ENCODE data around the gene RNF144A. TPM values are rescaled to one million over a fixed set of nuclear protein-coding genes. Genes with fewer than 3 reads are reported as not detected.
A peak's percentile ranks its signal among the peaks of the same experiment; 100 is the strongest.

Gene RNF144A
- polyA plus RNA-seq, 3 donors, result 0.30 to 0.68 (median 0.48) TPM

- Mint-ChIP-seq H3K27me3 (ENCODE audit: low read depth in 3 of 3) (no peaks in the 10 kb centered on the region), H3K27ac (no peak overlapping the region), H3K4me3 (no peak overlapping the region), H3K9me3 (peaks cover 0 to 1% (median 0%) of the 10 kb centered on the region in 7 donors), H3K36me3 (peaks cover 25 to 32% of the 10 kb centered on the region in 2 donors), H3K4me1 (peaks cover 23% of the 10 kb centered on the region)
- Histone ChIP-seq H3K4me3 (replicated peaks in 1 of 3; ENCODE audit: low read depth in 2 of 3, low read length in 3 of 3) (no peak overlapping the region), H3K9me3 (replicated peaks in 1 of 2; ENCODE audit: control insufficient read depth in 1 of 2, insufficient read depth in 1 of 2, low read length in 2 of 2) (no peaks in the 10 kb centered on the region), H2AFZ (ENCODE audit: insufficient read depth, low read depth, low read length, poor library complexity, severe bottlenecking) (peak overlapping the region; percentile 64), H3K9ac (ENCODE audit: insufficient read depth, low read length, poor library complexity, severe bottlenecking) (no peak overlapping the region), H3K27ac (ENCODE audit: low read depth in 1 of 2, low read length in 2 of 2) (no peak overlapping the region), H3K4me2 (replicated peaks; ENCODE audit: extremely low read depth, low read length, poor library complexity, severe bottlenecking) (no peak overlapping the region), H3K27me3 (ENCODE audit: control insufficient read depth in 2 of 2, insufficient read depth in 2 of 2, low read length in 2 of 2) (no peaks in the 10 kb centered on the region), H4K20me1 (ENCODE audit: insufficient read depth, low read length) (no peaks in the 10 kb centered on the region), H3K79me2 (ENCODE audit: insufficient read depth, low read length) (no peaks in the 10 kb centered on the region), H3K4me1 (ENCODE audit: control insufficient read depth in 1 of 2, insufficient read depth in 2 of 2, low read length in 2 of 2) (peaks cover 12 to 14% of the 10 kb centered on the region in 2 donors), H3K36me3 (replicated peaks in 1 of 2; ENCODE audit: control insufficient read depth in 1 of 2, insufficient read depth in 2 of 2, low read length in 2 of 2) (peaks cover 0 to 5% of the 10 kb centered on the region in 2 donors)
- no peak for DNase-seq
- no peak for TF ChIP-seq CTCF (IDR thresholded peaks at IDR 0.05)
- intact Hi-C loops (cut with micrococcal nuclease), result no loop called here
Observed at GRCh38 chr2:6945821-6946220, 28.6 kb downstream of the RNF144A start.

GRCh38 chr2:6946722-6947121 lies 29.5 kb downstream of the RNF144A start:
- Histone ChIP-seq H3K9me3 (replicated peaks in 1 of 2; ENCODE audit: control insufficient read depth in 1 of 2, insufficient read depth in 1 of 2, low read length in 2 of 2) (no peaks in the 10 kb centered on the region), H3K27me3 (ENCODE audit: control insufficient read depth in 2 of 2, insufficient read depth in 2 of 2, low read length in 2 of 2) (no peaks in the 10 kb centered on the region), H3K4me2 (replicated peaks; ENCODE audit: extremely low read depth, low read length, poor library complexity, severe bottlenecking) (no peak overlapping the region), H3K4me1 (ENCODE audit: control insufficient read depth in 1 of 2, insufficient read depth in 2 of 2, low read length in 2 of 2) (peaks cover 12 to 14% of the 10 kb centered on the region in 2 donors), H3K27ac (ENCODE audit: low read depth in 1 of 2, low read length in 2 of 2) (no peak overlapping the region), H4K20me1 (ENCODE audit: insufficient read depth, low read length) (no peaks in the 10 kb centered on the region), H3K4me3 (replicated peaks in 1 of 3; ENCODE audit: low read depth in 2 of 3, low read length in 3 of 3) (no peak overlapping the region), H3K36me3 (replicated peaks in 1 of 2; ENCODE audit: control insufficient read depth in 1 of 2, insufficient read depth in 2 of 2, low read length in 2 of 2) (no peaks in the 10 kb centered on the region), H3K79me2 (ENCODE audit: insufficient read depth, low read length) (no peaks in the 10 kb centered on the region), H3K9ac (ENCODE audit: insufficient read depth, low read length, poor library complexity, severe bottlenecking) (no peak overlapping the region), H2AFZ (ENCODE audit: insufficient read depth, low read depth, low read length, poor library complexity, severe bottlenecking) (no peak overlapping the region)
- no CpG with 5 or more reads among the region's 2 CpGs for WGBS (ENCODE audit: insufficient coverage)
- intact Hi-C loops (cut with micrococcal nuclease), result no loop called here
- peaks cover 23% of the 10 kb centered on the region for H3K4me1 Mint-ChIP-seq
- peaks cover 0 to under 1% (median 0%) of the 10 kb centered on the region in 7 donors for H3K9me3 Mint-ChIP-seq
- TF ChIP-seq CTCF (IDR thresholded peaks at IDR 0.05), result no peak
- peak in 1 of 3 donors; percentile 16 for DNase-seq
- peaks cover 20 to 25% of the 10 kb centered on the region in 2 donors for H3K36me3 Mint-ChIP-seq
- H3K27ac Mint-ChIP-seq, result no peak overlapping the region
- H3K27me3 Mint-ChIP-seq (ENCODE audit: low read depth in 3 of 3), result no peaks in the 10 kb centered on the region
- no peak overlapping the region for H3K4me3 Mint-ChIP-seq

Measured in CD14-positive monocyte (primary cell).